Gastrocnemius medialis (tissue), 4 donors: ENCODE measurements around the gene GHRH. TPM values are rescaled to one million over a fixed set of nuclear protein-coding genes. Genes with fewer than 3 reads are reported as not detected.

ENCODE experiments used
- ATAC-seq, 2 donors: fragments of 150-250 bp; one replicate each; pipeline ENCODE4 v1.9.1; 2016
- DNase-seq, 2 donors: peaks; one replicate each; pipeline ENCODE4 v3.0.0-alpha.2; 2019
- H3K27ac ChIP-seq, 4 donors: fragments of 200-600 bp; sonication (generic); 1 replicate in 1 of 4; 2 replicates in 3 of 4; pipeline ENCODE4 v1.5.1; 2016 to 2018; ENCODE audit warnings: mild to moderate bottlenecking in 2 of 4, moderate library complexity in 1 of 4
- H3K27me3 ChIP-seq, 3 donors: fragments of 200-600 bp; sonication (generic) in 2 of 3; 1 replicate in 1 of 3; 2 replicates in 2 of 3; pipeline versions ENCODE4 v1.5.1 to v1.6.0; 2016 to 2019; ENCODE audit warnings: mild to moderate bottlenecking in 1 of 3, moderate library complexity in 1 of 3
- H3K36me3 ChIP-seq, 2 donors: fragments of 200-600 bp; sonication (generic) in 1 of 2; one replicate each; pipeline ENCODE4 v1.5.1; 2017 to 2018
- H3K4me1 ChIP-seq, 2 donors: fragments of 200-600 bp; sonication (generic) in 1 of 2; one replicate each; pipeline ENCODE4 v1.5.1; 2016 to 2017; ENCODE audit warnings: mild to moderate bottlenecking in 2 of 2
- H3K4me3 ChIP-seq, 4 donors: fragments of 200-600 bp; sonication (generic) in 3 of 4; 1 replicate in 1 of 4; 2 replicates in 3 of 4; pipeline ENCODE4 v1.5.1; 2016 to 2019; ENCODE audit warnings: mild to moderate bottlenecking in 2 of 4
- H3K9me3 ChIP-seq, 3 donors: fragments of 200-600 bp; sonication (generic) in 2 of 3; 1 replicate in 1 of 3; 2 replicates in 2 of 3; pipeline ENCODE4 v1.5.1; 2016 to 2019
- CTCF ChIP-seq, 5 experiments: fragments of 450-650 bp in 3 of 5; fragments of 200-600 bp in 2 of 5; sonication (generic) in 2 of 5; IDR thresholded peaks in 4 of 5; conservative IDR thresholded peaks in 1 of 5; 1 replicate in 4 of 5; 2 replicates in 1 of 5; pipeline ENCODE4 v1.5.1; 2016 to 2019; ENCODE audit warnings: antibody characterized with exemption in 5 of 5, mild to moderate bottlenecking in 3 of 5, moderate library complexity in 3 of 5
- POLR2A ChIP-seq, 2 donors: fragments of 450-650 bp; IDR thresholded peaks; one replicate each; pipeline ENCODE4 v1.6.1; 2017; ENCODE audit warnings: antibody characterized with exemption in 2 of 2, mild to moderate bottlenecking in 2 of 2, moderate library complexity in 2 of 2
- in situ Hi-C, 4 donors: fragments of 200-750 bp; cut with MboI; loops; one replicate each; pipeline versions ENCODE4 v1.15.0 to v1.8.0; 2017; ENCODE audit warnings: low sequenced_read_pairs in 4 of 4
- intact Hi-C: fragments of 100-400 bp; cut with DNase I; formaldehyde crosslinking; loops from one replicate; pipeline ENCODE4 v1.15.1; 2023; ENCODE audit warnings: low total_unique reads
- total RNA-seq, 4 donors: library from RNA; depleted of rRNA; stranded (reverse); fragments of >200 nt; gene quantifications; one replicate each; pipeline versions ENCODE4 v1.1.0 to v1.2.3, GENCODE V29; 2016

The GHRH gene
- total RNA-seq, 4 donors from 2014 or later = not detected

DNA sequence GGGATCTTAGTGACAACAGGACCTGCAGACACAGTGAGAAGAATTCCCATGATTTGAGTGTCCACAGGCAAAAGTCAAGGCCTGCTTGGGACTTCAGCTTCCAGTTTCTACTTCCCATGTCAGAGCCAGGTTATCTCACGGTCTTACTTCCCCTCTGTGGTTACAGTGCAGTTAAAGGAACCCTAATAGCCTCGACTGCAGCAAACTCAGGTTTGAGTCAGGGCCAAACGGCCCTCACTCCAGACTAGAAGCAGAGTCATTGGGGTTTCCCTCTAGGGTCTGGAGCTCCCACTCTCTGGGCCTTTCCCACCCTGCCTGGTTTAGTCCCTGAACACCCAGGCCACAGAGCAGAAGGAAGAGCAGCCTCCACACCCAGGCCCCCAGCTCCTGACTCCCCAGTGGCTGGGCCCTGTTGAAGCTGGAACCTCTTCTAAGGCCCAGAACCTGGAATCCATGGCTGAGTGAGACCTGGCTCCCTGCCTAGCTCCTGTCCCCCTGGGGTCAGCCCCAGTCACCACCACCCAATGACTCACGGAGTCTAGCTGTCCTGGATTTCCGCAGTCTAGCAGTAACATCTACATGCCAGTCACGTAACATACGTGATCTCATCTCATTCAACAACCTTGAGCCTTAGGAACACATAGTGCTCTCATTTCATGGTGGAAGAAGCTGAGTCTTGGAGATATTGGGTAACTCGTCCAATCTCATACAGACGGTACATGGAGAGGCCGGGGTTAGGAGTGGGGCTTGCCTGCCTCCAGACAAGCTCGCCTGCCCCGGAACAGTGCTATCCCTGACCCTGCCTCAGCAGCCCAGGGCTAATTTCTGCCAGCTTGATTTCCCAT is 9.2 kb upstream of the GHRH start:
- no peak for TF ChIP-seq POLR2A (IDR thresholded peaks at IDR 0.05)
- in situ Hi-C loops = loop anchor here (5.0 to 10.0 kb wide), 4 partner anchors 112 to 262 kb away; no protein-coding TSS in a partner anchor
- no peak for DNase-seq
- no peak for ATAC-seq
- no peak overlapping the region for H3K4me3 ChIP-seq
- no peaks in the 10 kb centered on the region for H3K27me3 ChIP-seq
- no peaks in the 10 kb centered on the region for H3K4me1 ChIP-seq
- no peaks in the 10 kb centered on the region for H3K36me3 ChIP-seq
- intact Hi-C loops = no loop called here
- H3K9me3 ChIP-seq = no peaks in the 10 kb centered on the region
- H3K27ac ChIP-seq = no peak overlapping the region

- H3K27me3 ChIP-seq = no peaks in the 10 kb centered on the region
- ATAC-seq (no peak), DNase-seq (no peak)
- in situ Hi-C loops = loop anchor here in 1 of 4 donors (5.0 kb wide), 1 partner anchor 265 kb away; no protein-coding TSS in a partner anchor
- H3K4me1 ChIP-seq = no peaks in the 10 kb centered on the region
- no peaks in the 10 kb centered on the region for H3K9me3 ChIP-seq
- H3K36me3 ChIP-seq = no peaks in the 10 kb centered on the region
- TF ChIP-seq POLR2A (IDR thresholded peaks at IDR 0.05) (no peak), CTCF (IDR thresholded peaks at IDR 0.05 in 4 of 5, conservative IDR thresholded peaks at IDR 0.05 in 1 of 5) (no peak)
- no peak overlapping the region for H3K27ac ChIP-seq
- no peak overlapping the region for H3K4me3 ChIP-seq
- intact Hi-C loops = no loop called here
These were observed 6.2 kb upstream of the GHRH start for GRCh38 chr20:37267667-37268313.

- Histone ChIP-seq H3K4me1 (no peaks in the 10 kb centered on the region), H3K36me3 (no peaks in the 10 kb centered on the region), H3K9me3 (no peaks in the 10 kb centered on the region), H3K4me3 (no peak overlapping the region), H3K27ac (no peak overlapping the region), H3K27me3 (no peaks in the 10 kb centered on the region)
- ATAC-seq = no peak
- TF ChIP-seq POLR2A (IDR thresholded peaks at IDR 0.05) = no peak
- no peak for TF ChIP-seq CTCF (IDR thresholded peaks at IDR 0.05 in 4 of 5, conservative IDR thresholded peaks at IDR 0.05 in 1 of 5)
- intact Hi-C loops = no loop called here
- in situ Hi-C loops = loop anchor here in 1 of 4 donors (5.0 kb wide), 1 partner anchor 265 kb away; no protein-coding TSS in a partner anchor
- no peak for DNase-seq
These were observed 5.5 kb upstream of the GHRH start for GRCh38 chr20:37266940-37267666.

DNA sequence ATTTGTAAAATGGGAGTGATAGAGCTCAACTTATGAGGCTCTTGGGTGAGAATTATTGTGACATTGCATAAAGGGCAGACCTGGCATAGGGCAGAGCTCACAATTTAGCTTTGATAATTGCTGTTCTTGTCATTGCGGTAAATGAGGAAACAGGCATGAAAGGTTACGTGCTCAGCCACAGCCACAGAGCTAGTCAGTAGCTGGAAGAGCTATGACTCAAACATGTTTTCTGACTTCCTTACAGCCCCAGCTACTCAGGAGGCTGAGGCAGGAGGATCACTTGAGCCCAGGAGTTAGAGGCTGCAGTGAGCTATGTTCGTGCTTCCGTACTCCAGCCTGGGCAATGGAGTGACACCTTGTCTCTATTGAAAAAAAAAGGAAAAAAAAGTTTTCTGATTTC is 3.5 kb upstream of the GHRH start:
- no peak for DNase-seq
- Histone ChIP-seq H3K27me3 (no peaks in the 10 kb centered on the region), H3K4me1 (no peaks in the 10 kb centered on the region), H3K27ac (no peak overlapping the region), H3K9me3 (no peaks in the 10 kb centered on the region), H3K4me3 (no peak overlapping the region), H3K36me3 (no peaks in the 10 kb centered on the region)
- no peak for TF ChIP-seq CTCF (IDR thresholded peaks at IDR 0.05 in 4 of 5, conservative IDR thresholded peaks at IDR 0.05 in 1 of 5)
- no peak for TF ChIP-seq POLR2A (IDR thresholded peaks at IDR 0.05)
- intact Hi-C loops = no loop called here
- in situ Hi-C loops = loop anchor here in 1 of 4 donors (5.0 kb wide), 1 partner anchor 267 kb away; no protein-coding TSS in a partner anchor
- ATAC-seq = no peak

DNA sequence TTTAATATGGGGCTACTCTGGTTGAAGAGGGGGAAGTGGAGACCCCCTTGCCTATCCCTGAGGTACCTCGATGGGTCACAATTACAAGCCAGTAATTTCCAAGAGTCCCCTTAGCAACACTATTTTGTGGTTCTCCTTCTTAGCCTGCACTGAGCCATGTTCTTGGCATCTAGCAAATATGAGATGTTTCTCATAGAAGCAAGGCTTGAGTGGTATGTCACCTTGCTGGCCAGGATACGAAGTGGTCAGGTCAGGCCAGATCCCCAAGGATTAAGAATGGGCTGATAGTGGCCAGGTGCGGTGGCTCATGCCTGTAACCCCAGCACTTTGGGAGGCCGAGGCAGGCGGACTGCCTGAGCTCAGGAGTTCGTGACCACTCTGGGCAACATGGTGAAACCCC is 2.1 kb upstream of the GHRH start:
- H3K36me3 ChIP-seq = no peaks in the 10 kb centered on the region
- in situ Hi-C loops = no loop called here

More for the DNA sequence above, 2.1 kb upstream of the GHRH start:
- no peak for TF ChIP-seq POLR2A (IDR thresholded peaks at IDR 0.05)
- no peak for TF ChIP-seq CTCF (IDR thresholded peaks at IDR 0.05 in 4 of 5, conservative IDR thresholded peaks at IDR 0.05 in 1 of 5)
- ATAC-seq (no peak), DNase-seq (no peak)
- H3K27ac ChIP-seq = no peak overlapping the region
- no peaks in the 10 kb centered on the region for H3K9me3 ChIP-seq
- no peaks in the 10 kb centered on the region for H3K4me1 ChIP-seq
- intact Hi-C loops = no loop called here
- no peak overlapping the region for H3K4me3 ChIP-seq
- H3K27me3 ChIP-seq = no peaks in the 10 kb centered on the region
